Liver (tissue), 9 donors: Measurements from ENCODE around the gene TXNL1. TPM values are rescaled to one million over a fixed set of nuclear protein-coding genes. Genes with fewer than 3 reads are reported as not detected.

Source experiments
- DNase-seq: peaks from one replicate; pipeline ENCODE4 v3.0.0-alpha.2; 2017; ENCODE audit warnings: low spot score
- H3K27ac ChIP-seq, 2 donors: one replicate each; pipeline ENCODE4 v1.7.0; 2013; ENCODE audit warnings: inconsistent platforms in 2 of 2, low read length in 2 of 2, control low read depth in 1 of 2, low read depth in 1 of 2, mild to moderate bottlenecking in 1 of 2
- H3K27me3 ChIP-seq, 4 donors: one replicate each; pipeline versions ENCODE4 v1.6.1 to v1.7.0; 2013; ENCODE audit warnings: low read length in 3 of 4, inconsistent platforms in 1 of 4, mild to moderate bottlenecking in 1 of 4, moderate library complexity in 1 of 4; ENCODE audit not compliant: control insufficient read depth in 4 of 4, insufficient read depth in 4 of 4
- H3K36me3 ChIP-seq, 4 donors: one replicate each; pipeline versions ENCODE4 v1.6.1 to v1.7.0; 2013; ENCODE audit warnings: low read length in 3 of 4, mild to moderate bottlenecking in 3 of 4, low read depth in 1 of 4, moderate library complexity in 1 of 4; ENCODE audit not compliant: control insufficient read depth in 4 of 4, insufficient read depth in 3 of 4
- H3K4me1 ChIP-seq, 4 donors: one replicate each; pipeline versions ENCODE4 v1.6.1 to v1.7.0; 2013; ENCODE audit warnings: low read length in 3 of 4, mild to moderate bottlenecking in 3 of 4, moderate library complexity in 1 of 4; ENCODE audit not compliant: control insufficient read depth in 4 of 4, insufficient read depth in 4 of 4
- H3K4me3 ChIP-seq, 3 donors: one replicate each; pipeline versions ENCODE4 v1.6.1 to v1.7.0; 2013; ENCODE audit warnings: low read length in 3 of 3, control low read depth in 1 of 3, low read depth in 1 of 3, mild to moderate bottlenecking in 1 of 3
- H3K9ac ChIP-seq, 2 donors: one replicate each; pipeline ENCODE4 v1.7.0; 2013; ENCODE audit warnings: low read length in 2 of 2, mild to moderate bottlenecking in 2 of 2, moderate library complexity in 2 of 2, control low read depth in 1 of 2, low read depth in 1 of 2
- H3K9me3 ChIP-seq, 4 donors: one replicate each; pipeline versions ENCODE4 v1.6.1 to v1.7.0; 2013; ENCODE audit warnings: low read length in 3 of 4; ENCODE audit not compliant: control insufficient read depth in 4 of 4
- ATF3 ChIP-seq: IDR thresholded peaks from 2 replicates; pipeline ENCODE4 v1.6.1; 2016; ENCODE audit warnings: antibody characterized with exemption
- EGR1 ChIP-seq, 2 donors: IDR thresholded peaks; 2 replicates each; pipeline ENCODE4 v1.6.1; 2016 to 2018; ENCODE audit warnings: antibody characterized with exemption in 2 of 2, low read depth in 2 of 2
- FOXA1 ChIP-seq: IDR thresholded peaks from 2 replicates; pipeline ENCODE4 v1.6.1; 2016; ENCODE audit warnings: antibody characterized with exemption
- FOXA2 ChIP-seq: IDR thresholded peaks from 2 replicates; pipeline ENCODE4 v1.6.1; 2016; ENCODE audit warnings: antibody characterized with exemption
- GABPA ChIP-seq, 2 donors: IDR thresholded peaks in 1 of 2; conservative IDR thresholded peaks in 1 of 2; 2 replicates each; pipeline ENCODE4 v1.6.1; 2016; ENCODE audit warnings: antibody characterized with exemption in 2 of 2, mild to moderate bottlenecking in 1 of 2, moderate library complexity in 1 of 2
- HNF4A ChIP-seq, 2 donors: conservative IDR thresholded peaks; 2 replicates each; pipeline ENCODE4 v1.6.1; 2016; ENCODE audit warnings: antibody characterized with exemption in 2 of 2, mild to moderate bottlenecking in 2 of 2
- HNF4G ChIP-seq: IDR thresholded peaks from 2 replicates; pipeline ENCODE4 v1.6.1; 2016; ENCODE audit warnings: antibody characterized with exemption
- JUND ChIP-seq, 2 donors: IDR thresholded peaks; 2 replicates each; pipeline ENCODE4 v1.6.1; 2016; ENCODE audit warnings: antibody characterized with exemption in 2 of 2
- MAX ChIP-seq: IDR thresholded peaks from 2 replicates; pipeline ENCODE4 v1.6.1; 2016; ENCODE audit warnings: antibody characterized with exemption
- NR2F2 ChIP-seq: IDR thresholded peaks from 2 replicates; pipeline ENCODE4 v1.6.1; 2016; ENCODE audit warnings: antibody characterized with exemption
- RAD21 ChIP-seq, 2 donors: IDR thresholded peaks; 2 replicates each; pipeline ENCODE4 v1.6.1; 2016; ENCODE audit warnings: antibody characterized with exemption in 2 of 2, mild to moderate bottlenecking in 2 of 2
- RXRA ChIP-seq, 2 donors: IDR thresholded peaks; 2 replicates each; pipeline ENCODE4 v1.6.1; 2017 to 2018; ENCODE audit warnings: antibody characterized with exemption in 2 of 2, mild to moderate bottlenecking in 1 of 2
- SP1 ChIP-seq: IDR thresholded peaks from 2 replicates; pipeline ENCODE4 v1.6.1; 2018; ENCODE audit warnings: antibody characterized with exemption, mild to moderate bottlenecking
- TAF1 ChIP-seq: conservative IDR thresholded peaks from 2 replicates; pipeline ENCODE4 v1.6.1; 2016; ENCODE audit warnings: antibody characterized with exemption, mild to moderate bottlenecking
- YY1 ChIP-seq: IDR thresholded peaks from 2 replicates; pipeline ENCODE4 v1.6.1; 2016; ENCODE audit warnings: antibody characterized with exemption, mild to moderate bottlenecking
- ZBTB33 ChIP-seq: IDR thresholded peaks from 2 replicates; pipeline ENCODE4 v1.6.1; 2016; ENCODE audit warnings: antibody characterized with exemption
- WGBS: extraction: QIAGEN DNeasy Blood & Tissue Kit; methylation state at CpG from one replicate; pipeline ENCODE4 v1.1.7; 2013; 5-methylcytosine and 5-hydroxymethylcytosine counted together
- polyA plus RNA-seq, 2 donors: library from polyadenylated mRNA; stranded (reverse) in 1 of 2; unstranded in 1 of 2; fragments of 200-250 nt in 1 of 2; fragments of >200 nt in 1 of 2; fragmentation: Nextera tagmentation in 1 of 2; extraction: Ambion mirVana in 1 of 2; gene quantifications; one replicate each; pipeline versions ENCODE4 v1.2.1 to v1.2.3, GENCODE V29; 2013 to 2015
- total RNA-seq, 2 donors: library from RNA; depleted of rRNA; stranded (reverse); fragments of >200 nt; gene quantifications; one replicate each; pipeline ENCODE4 v1.2.3, GENCODE V29; 2014
- donor health status: healthy.
- donor health status: healthy.
- donor health status: healthy.
- donor health status: healthy.
- donor health status: healthy.

The TXNL1 gene
- total and polyA plus RNA-seq, 4 donors = 23.1 to 65.7 (median 33.9) TPM

GRCh38 chr18:56580026-56580425, 58.4 kb downstream of the TXNL1 start:
- no peak overlapping the region for H3K4me3 ChIP-seq
- H3K36me3 ChIP-seq = no peaks in the 10 kb centered on the region
- DNase-seq = no peak
- H3K27ac ChIP-seq = no peak overlapping the region
- H3K9me3 ChIP-seq = peaks cover 0 to 2% (median 0%) of the 10 kb centered on the region in 4 donors
- peaks cover 0 to 6% (median 5%) of the 10 kb centered on the region in 4 donors for H3K4me1 ChIP-seq
- TF ChIP-seq ATF3 (no peak), SP1 (no peak), RAD21 (IDR thresholded peaks at IDR 0.05) (no peak), HNF4A (conservative IDR thresholded peaks at IDR 0.05) (no peak), NR2F2 (no peak), RXRA (IDR thresholded peaks at IDR 0.05) (no peak), HNF4G (no peak), YY1 (no peak), ZBTB33 (no peak), EGR1 (IDR thresholded peaks at IDR 0.05; ENCODE audit: low read depth in 2 of 2) (no peak), FOXA1 (no peak), TAF1 (no peak), JUND (IDR thresholded peaks at IDR 0.05) (no peak), FOXA2 (no peak), GABPA (IDR thresholded peaks at IDR 0.05 in 1 of 2, conservative IDR thresholded peaks at IDR 0.05 in 1 of 2) (no peak)
- WGBS = 59% methylated on average over 3 of the region's 3 CpGs
- H3K9ac ChIP-seq = no peak overlapping the region
- H3K27me3 ChIP-seq = no peaks in the 10 kb centered on the region

GRCh38 chr18:56579451-56579850, 58.9 kb downstream of the TXNL1 start:
- no peak for DNase-seq
- Histone ChIP-seq H3K27ac (no peak overlapping the region), H3K4me3 (no peak overlapping the region), H3K9me3 (peaks cover 0 to 2% (median 0%) of the 10 kb centered on the region in 4 donors), H3K9ac (no peak overlapping the region), H3K4me1 (peaks cover 0 to 12% (median 7%) of the 10 kb centered on the region in 4 donors), H3K27me3 (no peaks in the 10 kb centered on the region), H3K36me3 (no peaks in the 10 kb centered on the region)
- TF ChIP-seq MAX = no peak

- Histone ChIP-seq H3K4me1 (peaks cover 0 to 12% (median 7%) of the 10 kb centered on the region in 4 donors), H3K9ac (no peak overlapping the region), H3K4me3 (no peak overlapping the region), H3K36me3 (no peaks in the 10 kb centered on the region), H3K9me3 (peaks cover 0 to 2% (median 0%) of the 10 kb centered on the region in 4 donors), H3K27ac (no peak overlapping the region), H3K27me3 (no peaks in the 10 kb centered on the region)
- DNase-seq = no peak
- TF ChIP-seq ATF3 = no peak
- WGBS = 56% methylated on average over 14 of the region's 14 CpGs
These were observed 61.4 kb downstream of the TXNL1 start for GRCh38 chr18:56576826-56577573.
